GM12875 (cell line): ENCODE results near the gene RNF220.
"Not testable (repeated sequence)": the region's sequence is repeated elsewhere in the genome, so short reads cannot be mapped to it uniquely, and the experiment has no call there.

Experiments used
- H3K4me3 ChIP-seq: one replicate; pipeline ENCODE4 v1.5.1; 2011; ENCODE audit warnings: low read depth, low read length, control low read depth
- TF ChIP-seq, protein P1 (sequence below): IDR thresholded peaks from 2 replicates; pipeline ENCODE4 v1.5.1; 2011; ENCODE audit warnings: low read depth, mild to moderate bottlenecking, control low read depth, inconsistent platforms, low read length, moderate library complexity, borderline replicate concordance; ENCODE audit not compliant: insufficient read depth

The RNF220 gene

DNA sequence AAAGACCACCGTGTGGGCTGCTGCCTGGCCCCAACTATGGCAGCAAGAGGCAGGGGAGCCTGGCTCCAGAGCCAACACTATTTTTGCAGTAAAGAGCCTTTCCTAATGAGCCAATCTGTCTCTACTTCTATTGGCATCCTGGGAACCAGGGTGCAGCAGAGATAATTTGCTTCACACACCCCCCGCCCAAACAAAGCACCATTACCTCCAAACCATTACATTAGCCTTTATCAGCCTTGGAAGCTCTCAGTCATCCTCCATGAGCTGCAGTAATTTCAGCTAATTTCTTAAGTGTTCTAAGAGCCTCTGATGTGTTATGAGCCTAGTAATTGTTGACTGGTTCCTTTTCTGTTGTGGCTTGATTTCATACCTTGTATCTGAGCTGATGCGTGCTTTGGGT is 291.0 kb downstream of the RNF220 start:
- TF ChIP-seq, protein P1, sequence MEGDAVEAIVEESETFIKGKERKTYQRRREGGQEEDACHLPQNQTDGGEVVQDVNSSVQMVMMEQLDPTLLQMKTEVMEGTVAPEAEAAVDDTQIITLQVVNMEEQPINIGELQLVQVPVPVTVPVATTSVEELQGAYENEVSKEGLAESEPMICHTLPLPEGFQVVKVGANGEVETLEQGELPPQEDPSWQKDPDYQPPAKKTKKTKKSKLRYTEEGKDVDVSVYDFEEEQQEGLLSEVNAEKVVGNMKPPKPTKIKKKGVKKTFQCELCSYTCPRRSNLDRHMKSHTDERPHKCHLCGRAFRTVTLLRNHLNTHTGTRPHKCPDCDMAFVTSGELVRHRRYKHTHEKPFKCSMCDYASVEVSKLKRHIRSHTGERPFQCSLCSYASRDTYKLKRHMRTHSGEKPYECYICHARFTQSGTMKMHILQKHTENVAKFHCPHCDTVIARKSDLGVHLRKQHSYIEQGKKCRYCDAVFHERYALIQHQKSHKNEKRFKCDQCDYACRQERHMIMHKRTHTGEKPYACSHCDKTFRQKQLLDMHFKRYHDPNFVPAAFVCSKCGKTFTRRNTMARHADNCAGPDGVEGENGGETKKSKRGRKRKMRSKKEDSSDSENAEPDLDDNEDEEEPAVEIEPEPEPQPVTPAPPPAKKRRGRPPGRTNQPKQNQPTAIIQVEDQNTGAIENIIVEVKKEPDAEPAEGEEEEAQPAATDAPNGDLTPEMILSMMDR, result no peak
- no peak overlapping the region for H3K4me3 ChIP-seq

DNA sequence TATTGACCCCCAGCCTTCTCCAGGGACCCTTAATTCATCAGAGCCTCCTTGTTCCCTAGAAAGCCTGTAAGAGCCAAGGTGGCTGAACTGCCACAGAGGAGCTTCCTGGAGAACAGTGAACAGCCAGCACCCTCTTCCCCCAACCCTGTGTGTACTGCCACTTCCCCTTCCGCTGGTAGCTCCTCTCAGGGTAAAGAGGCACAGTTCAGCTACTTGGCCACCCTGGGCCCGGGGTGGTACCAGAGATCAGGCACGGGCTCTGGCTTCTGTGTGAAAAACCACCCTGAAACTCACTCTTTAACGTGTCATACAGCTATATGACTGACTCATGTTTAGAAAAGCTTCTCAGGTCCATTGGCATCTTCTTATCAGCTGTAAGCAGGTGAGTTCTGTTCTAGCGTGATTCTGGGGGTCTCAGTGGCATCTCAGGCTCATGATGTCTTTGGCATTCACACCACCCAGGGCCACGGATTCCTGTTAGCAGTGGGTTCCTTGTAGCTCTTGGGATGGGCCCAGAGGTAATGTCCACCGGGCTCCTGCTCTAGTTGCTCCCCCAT is 291.8 kb downstream of the RNF220 start:
- no peak overlapping the region for H3K4me3 ChIP-seq
- TF ChIP-seq, protein P1, result no peak

DNA sequence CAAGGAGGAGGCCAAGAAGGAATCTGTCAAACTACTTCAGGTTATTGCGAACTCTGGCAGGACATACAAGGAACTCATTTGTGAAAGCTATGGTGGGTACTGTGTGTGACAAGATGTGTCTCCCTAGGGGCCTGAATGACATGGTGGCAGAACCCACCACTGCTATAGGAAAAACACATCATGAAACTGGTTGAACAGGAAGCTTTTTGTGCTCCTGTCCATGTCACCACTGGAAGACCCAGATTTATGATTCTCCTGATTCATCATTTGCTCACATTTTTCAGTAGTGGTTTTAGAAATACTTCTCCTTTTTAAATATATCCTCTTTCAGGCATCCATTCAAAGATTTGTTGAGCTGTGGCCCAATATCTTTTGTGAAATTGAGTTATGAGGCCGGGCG is 293.1 kb downstream of the RNF220 start:
- TF ChIP-seq, protein P1, result no peak
- H3K4me3 ChIP-seq, result no peak overlapping the region

DNA sequence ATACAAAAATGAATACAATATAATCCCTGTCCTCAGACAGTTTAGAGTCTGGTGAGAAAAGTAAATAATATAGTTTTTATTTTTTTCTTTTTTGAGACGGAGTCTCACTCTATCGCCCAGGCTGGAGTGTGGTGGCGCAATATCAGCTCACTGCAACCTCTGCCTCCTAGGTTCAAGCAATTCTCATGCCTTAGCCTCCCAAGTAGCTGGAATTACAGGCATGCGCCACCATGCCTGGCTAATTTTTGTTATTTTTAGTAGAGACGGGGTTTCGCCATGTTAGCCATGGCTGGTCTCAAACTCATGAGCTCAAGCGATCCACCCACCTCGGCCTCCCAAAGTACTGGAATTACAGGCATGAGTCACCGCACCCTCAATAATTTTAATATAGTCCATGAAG is 294.3 kb downstream of the RNF220 start:
- H3K4me3 ChIP-seq, result not testable (repeated sequence)

DNA sequence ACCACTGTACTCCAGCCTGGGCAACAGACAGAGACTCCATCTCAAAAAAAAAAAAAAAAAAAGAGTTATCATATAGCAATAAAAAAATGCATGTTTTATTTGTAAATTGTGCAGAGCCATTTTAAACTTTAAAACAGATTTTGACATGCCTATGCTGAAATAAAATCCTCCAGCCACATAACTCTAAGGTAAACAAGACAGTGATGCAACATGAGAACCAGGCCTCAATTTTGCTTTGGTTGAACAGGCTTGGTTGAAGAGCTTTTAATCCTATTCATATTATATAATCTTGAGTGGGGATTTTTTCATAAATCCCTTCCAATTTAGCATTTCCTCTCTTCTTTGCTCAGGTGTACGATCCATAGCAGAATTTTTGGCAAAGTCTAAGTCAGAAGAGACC is 295.5 kb downstream of the RNF220 start:
- TF ChIP-seq, protein P1, result no peak
- no peak overlapping the region for H3K4me3 ChIP-seq

DNA sequence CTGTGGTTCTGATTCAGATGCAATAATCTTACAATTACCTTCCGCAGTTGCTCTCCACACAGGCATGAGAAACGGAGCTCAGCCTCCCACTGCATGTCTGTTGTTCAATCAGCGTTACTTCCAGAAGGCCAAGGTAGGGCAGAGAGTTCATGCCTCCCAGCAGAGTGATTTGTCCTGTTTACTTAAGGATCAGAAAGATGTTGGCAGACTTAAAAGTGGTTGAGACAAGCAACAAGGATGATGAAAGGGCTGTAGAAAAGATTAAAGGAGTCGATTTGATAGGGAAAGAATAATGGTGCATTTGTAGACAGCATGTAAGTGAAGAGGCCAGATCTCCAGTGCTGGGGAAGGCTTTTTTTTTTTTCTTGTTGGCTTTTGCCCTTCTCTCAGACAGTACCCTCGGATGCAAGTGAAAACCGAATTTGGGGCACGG is 296.1 kb downstream of the RNF220 start:
- TF ChIP-seq, protein P1, result no peak
- no peak overlapping the region for H3K4me3 ChIP-seq
